Osteoblast (primary cell): ENCODE data around the gene BAD. TPM values are rescaled to one million over a fixed set of nuclear protein-coding genes. Genes with fewer than 3 reads are reported as not detected.
A peak's percentile ranks its signal among the peaks of the same experiment; 100 is the strongest.

ENCODE experiments used
- DNase-seq: peaks from one replicate; pipeline ENCODE4 v3.0.0; 2011; ENCODE audit warnings: low spot score, mixed read lengths; ENCODE audit not compliant: insufficient read length; ENCODE audit errors: missing footprints
- H2AFZ ChIP-seq: 2 replicates; pipeline ENCODE4 v1.6.0; 2011; ENCODE audit warnings: mild to moderate bottlenecking, low read length
- H3K27ac ChIP-seq: 2 replicates; pipeline ENCODE4 v1.5.1; 2011; ENCODE audit warnings: mild to moderate bottlenecking, low read depth, low read length, moderate library complexity
- H3K27me3 ChIP-seq: 2 replicates; pipeline ENCODE4 v1.6.0; 2012; ENCODE audit warnings: mild to moderate bottlenecking, control low read depth, inconsistent platforms, low read length, moderate library complexity; ENCODE audit not compliant: insufficient read depth
- H3K36me3 ChIP-seq: 2 replicates; pipeline ENCODE4 v1.5.1; 2011; ENCODE audit warnings: mild to moderate bottlenecking, low read length, control low read depth, moderate library complexity; ENCODE audit not compliant: insufficient read depth
- H3K4me1 ChIP-seq: 2 replicates; pipeline ENCODE4 v1.5.1; 2011; ENCODE audit warnings: mild to moderate bottlenecking, low read length, control low read depth, moderate library complexity; ENCODE audit not compliant: insufficient read depth
- H3K4me2 ChIP-seq: 2 replicates; pipeline ENCODE4 v1.6.0; 2011; ENCODE audit warnings: mild to moderate bottlenecking, low read length; ENCODE audit not compliant: insufficient read depth
- H3K4me3 ChIP-seq: fragments of 200-600 bp; sonication (generic); 3 replicates; pipeline ENCODE4 v1.5.1; 2012; ENCODE audit warnings: mild to moderate bottlenecking, low read length, inconsistent platforms; ENCODE audit not compliant: insufficient read depth
- H3K79me2 ChIP-seq: 2 replicates; pipeline ENCODE4 v1.6.0; 2012; ENCODE audit warnings: mild to moderate bottlenecking, low read length, control low read depth, inconsistent platforms; ENCODE audit not compliant: insufficient read depth
- H3K9me3 ChIP-seq: 2 replicates; pipeline ENCODE4 v1.5.1; 2011; ENCODE audit warnings: low read depth, low read length, control low read depth
- H4K20me1 ChIP-seq: 2 replicates; pipeline ENCODE4 v1.6.0; 2012; ENCODE audit warnings: mild to moderate bottlenecking, low read length, control low read depth; ENCODE audit not compliant: insufficient read depth
- CTCF ChIP-seq: IDR thresholded peaks from 2 replicates; pipeline ENCODE4 v1.5.1; 2011; ENCODE audit warnings: mild to moderate bottlenecking, low read depth, low read length, moderate library complexity; ENCODE audit errors: extremely low read depth
- total RNA-seq: library from RNA; depleted of rRNA; stranded (reverse); fragments of >200 nt; gene quantifications from 2 replicates; pipeline ENCODE4 v1.2.3, GENCODE V29; 2012

BAD gene
- total RNA-seq, 1 donor, result 70.9 TPM

- Histone ChIP-seq H3K27ac (peak overlapping the region; percentile 11), H3K9me3 (no peaks in the 10 kb centered on the region), H3K4me1 (peaks cover 29% of the 10 kb centered on the region), H3K36me3 (peaks cover 20% of the 10 kb centered on the region), H3K4me3 (peak overlapping the region; percentile 87), H3K79me2 (peaks cover 42% of the 10 kb centered on the region), H4K20me1 (peaks cover 8% of the 10 kb centered on the region), H2AFZ (no peak overlapping the region), H3K4me2 (peak overlapping the region; percentile 88), H3K27me3 (no peaks in the 10 kb centered on the region)
- no peak for TF ChIP-seq CTCF
- no peak for DNase-seq
Measured at GRCh38 chr11:64241491-64242374, 42.7 kb downstream of the BAD start.

GRCh38 chr11:64241241-64241490, 43.3 kb downstream of the BAD start:
- H3K4me1 ChIP-seq, result peaks cover 29% of the 10 kb centered on the region
- peak overlapping the region; percentile 87 for H3K4me3 ChIP-seq
- peak overlapping the region; percentile 96 for H3K27ac ChIP-seq
- peaks cover 8% of the 10 kb centered on the region for H4K20me1 ChIP-seq
- no peaks in the 10 kb centered on the region for H3K27me3 ChIP-seq
- H3K9me3 ChIP-seq, result no peaks in the 10 kb centered on the region
- H2AFZ ChIP-seq, result peak overlapping the region; percentile 70
- DNase-seq, result peak; percentile 99
- peaks cover 41% of the 10 kb centered on the region for H3K79me2 ChIP-seq
- TF ChIP-seq CTCF, result no peak
- peak overlapping the region; percentile 91 for H3K4me2 ChIP-seq
- peaks cover 20% of the 10 kb centered on the region for H3K36me3 ChIP-seq

GRCh38 chr11:64240435-64241240, 43.8 kb downstream of the BAD start, which contains the start of gene FKBP2:
Gene FKBP2 (plus strand): TSS chr11:64241095. CDS start chr11:64242388, 1,293 bp downstream.
- H3K4me1 ChIP-seq, result peaks cover 31% of the 10 kb centered on the region
- peaks cover 11% of the 10 kb centered on the region for H4K20me1 ChIP-seq
- TF ChIP-seq CTCF, result no peak
- no peaks in the 10 kb centered on the region for H3K27me3 ChIP-seq
- peaks cover 37% of the 10 kb centered on the region for H3K79me2 ChIP-seq
- H3K4me3 ChIP-seq, result peak within 1 kb of the TSS; percentile 87
- peak within 1 kb of the TSS; percentile 91 for H3K4me2 ChIP-seq
- peaks cover 20% of the 10 kb centered on the region for H3K36me3 ChIP-seq
- H2AFZ ChIP-seq, result peak within 1 kb of the TSS; percentile 94
- no peaks in the 10 kb centered on the region for H3K9me3 ChIP-seq
- H3K27ac ChIP-seq, result peak within 1 kb of the TSS; percentile 96
- peak; percentile 100 for DNase-seq
